OCI-LY1 (cell line): Measurements from ENCODE around the gene KCTD18.

Source experiments
- EZH2 ChIP-seq: fragments of 200-600 bp; sonication (generic), shearing (Covaris generic); IDR thresholded peaks from 2 replicates; pipeline ENCODE4 v1.8.0; 2017; ENCODE audit warnings: borderline replicate concordance, mixed run types, mild to moderate bottlenecking, antibody characterized with exemption, low read length, moderate library complexity, mixed read lengths
- TF ChIP-seq, protein P1 (sequence below): fragments of 200-600 bp; sonication (generic), shearing (Covaris generic); IDR thresholded peaks from 2 replicates; pipeline ENCODE4 v1.5.1; 2017; ENCODE audit warnings: mild to moderate bottlenecking, antibody characterized with exemption, low read length, moderate library complexity, mixed read lengths

DNA sequence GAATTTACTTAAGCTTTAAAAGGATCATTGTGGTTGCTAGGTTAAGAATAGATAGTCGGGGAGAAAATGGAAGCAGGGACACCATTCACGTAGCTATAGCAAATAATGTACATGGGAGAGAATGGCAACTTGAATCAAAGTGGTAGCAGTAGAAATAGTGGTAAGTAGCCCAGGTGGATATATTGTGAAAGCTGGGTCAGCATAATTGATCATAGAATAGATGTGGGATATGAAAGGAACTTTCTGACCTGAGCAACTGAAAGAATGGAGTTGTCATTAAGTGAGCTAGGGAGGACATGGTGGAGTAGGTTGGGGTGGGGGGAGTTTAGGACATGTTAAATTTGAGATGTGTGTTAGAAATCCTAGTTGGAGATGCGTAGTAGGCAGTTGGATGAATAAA lies 18.4 kb upstream of the KCTD18 start:
- TF ChIP-seq, protein P1, sequence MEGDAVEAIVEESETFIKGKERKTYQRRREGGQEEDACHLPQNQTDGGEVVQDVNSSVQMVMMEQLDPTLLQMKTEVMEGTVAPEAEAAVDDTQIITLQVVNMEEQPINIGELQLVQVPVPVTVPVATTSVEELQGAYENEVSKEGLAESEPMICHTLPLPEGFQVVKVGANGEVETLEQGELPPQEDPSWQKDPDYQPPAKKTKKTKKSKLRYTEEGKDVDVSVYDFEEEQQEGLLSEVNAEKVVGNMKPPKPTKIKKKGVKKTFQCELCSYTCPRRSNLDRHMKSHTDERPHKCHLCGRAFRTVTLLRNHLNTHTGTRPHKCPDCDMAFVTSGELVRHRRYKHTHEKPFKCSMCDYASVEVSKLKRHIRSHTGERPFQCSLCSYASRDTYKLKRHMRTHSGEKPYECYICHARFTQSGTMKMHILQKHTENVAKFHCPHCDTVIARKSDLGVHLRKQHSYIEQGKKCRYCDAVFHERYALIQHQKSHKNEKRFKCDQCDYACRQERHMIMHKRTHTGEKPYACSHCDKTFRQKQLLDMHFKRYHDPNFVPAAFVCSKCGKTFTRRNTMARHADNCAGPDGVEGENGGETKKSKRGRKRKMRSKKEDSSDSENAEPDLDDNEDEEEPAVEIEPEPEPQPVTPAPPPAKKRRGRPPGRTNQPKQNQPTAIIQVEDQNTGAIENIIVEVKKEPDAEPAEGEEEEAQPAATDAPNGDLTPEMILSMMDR: no peak
- no peak for TF ChIP-seq EZH2
